ENCODE data around the gene CNTNAP4. TPM values are rescaled to one million over a fixed set of nuclear protein-coding genes. Genes with fewer than 3 reads are reported as not detected.

CNTNAP4 gene
- polyA plus RNA-seq, 1 donor from 2014 or later = 75.8 TPM

GRCh38 chr16:76346210-76346609 lies 69.0 kb downstream of the CNTNAP4 start:
- no peaks in the 10 kb centered on the region for H3F3A ChIP-seq (ENCODE audit: insufficient read depth, low read length, poor library complexity, severe bottlenecking)

GRCh38 chr16:76351441-76351840 lies 74.2 kb downstream of the CNTNAP4 start:
- no peaks in the 10 kb centered on the region for H3K9me3 ChIP-seq (ENCODE audit: low read length)
- no peaks in the 10 kb centered on the region for H4K20me1 ChIP-seq (ENCODE audit: insufficient read depth)
- H3K27ac ChIP-seq (ENCODE audit: low read length) = no peak overlapping the region
- no peak overlapping the region for H3K4me2 ChIP-seq (ENCODE audit: low read length)
- H2AFZ ChIP-seq (ENCODE audit: low read depth, low read length) = no peak overlapping the region
- no peak overlapping the region for H3K9ac ChIP-seq (ENCODE audit: low read length)
- no peaks in the 10 kb centered on the region for H3F3A ChIP-seq (ENCODE audit: insufficient read depth, low read length, poor library complexity, severe bottlenecking)
- H3K79me2 ChIP-seq (replicated peaks; ENCODE audit: insufficient read depth, low read length) = no peaks in the 10 kb centered on the region
- no peaks in the 10 kb centered on the region for H3K27me3 ChIP-seq (ENCODE audit: insufficient read depth, low read depth, low read length)
- no peak overlapping the region for H3K4me3 ChIP-seq (ENCODE audit: low read length)
- no peaks in the 10 kb centered on the region for H3K9me2 ChIP-seq (ENCODE audit: insufficient read depth, low read length)
- H3K36me3 ChIP-seq (ENCODE audit: insufficient read depth, low read length) = no peaks in the 10 kb centered on the region
- no peak for TF ChIP-seq REST (IDR thresholded peaks at IDR 0.05; ENCODE audit: borderline replicate concordance)
- TF ChIP-seq EP300 (conservative IDR thresholded peaks at IDR 0.05; ENCODE audit: poor library complexity, severe bottlenecking) = no peak
- no peak for TF ChIP-seq RAD21 (conservative IDR thresholded peaks at IDR 0.05)
- no peak for TF ChIP-seq TAF1 (IDR thresholded peaks at IDR 0.05; ENCODE audit: low read depth)
- no peak for TF ChIP-seq MXI1 (conservative IDR thresholded peaks at IDR 0.05; ENCODE audit: poor library complexity, severe bottlenecking)
- TF ChIP-seq EZH2 (IDR thresholded peaks at IDR 0.05; ENCODE audit: borderline replicate concordance, insufficient read depth, low read length, poor library complexity, severe bottlenecking) = no peak
- TF ChIP-seq POLR2AphosphoS5 (IDR thresholded peaks at IDR 0.05) = no peak

More at GRCh38 chr16:76346210-76346609, 69.0 kb downstream of the CNTNAP4 start:
- Histone ChIP-seq H3K27me3 (ENCODE audit: insufficient read depth, low read depth, low read length) (no peaks in the 10 kb centered on the region), H3K9me3 (ENCODE audit: low read length) (no peaks in the 10 kb centered on the region), H3K79me2 (replicated peaks; ENCODE audit: insufficient read depth, low read length) (no peaks in the 10 kb centered on the region), H3K9me2 (ENCODE audit: insufficient read depth, low read length) (no peaks in the 10 kb centered on the region), H4K20me1 (ENCODE audit: insufficient read depth) (no peaks in the 10 kb centered on the region), H3K36me3 (ENCODE audit: insufficient read depth, low read length) (no peaks in the 10 kb centered on the region), H2AFZ (ENCODE audit: low read depth, low read length) (no peak overlapping the region), H3K4me2 (ENCODE audit: low read length) (no peak overlapping the region), H3K27ac (ENCODE audit: low read length) (no peak overlapping the region), H3K9ac (ENCODE audit: low read length) (no peak overlapping the region), H3K4me3 (ENCODE audit: low read length) (no peak overlapping the region)
- TF ChIP-seq POLR2AphosphoS5 (IDR thresholded peaks at IDR 0.05) (no peak), TAF1 (IDR thresholded peaks at IDR 0.05; ENCODE audit: low read depth) (no peak), SMC3 (conservative IDR thresholded peaks at IDR 0.05; ENCODE audit: poor library complexity) (no peak), RAD21 (conservative IDR thresholded peaks at IDR 0.05) (no peak), EP300 (conservative IDR thresholded peaks at IDR 0.05; ENCODE audit: poor library complexity, severe bottlenecking) (no peak), CTCF (IDR thresholded peaks at IDR 0.05; ENCODE audit: poor library complexity, severe bottlenecking) (no peak), MXI1 (conservative IDR thresholded peaks at IDR 0.05; ENCODE audit: poor library complexity, severe bottlenecking) (no peak), EZH2 (IDR thresholded peaks at IDR 0.05; ENCODE audit: borderline replicate concordance, insufficient read depth, low read length, poor library complexity, severe bottlenecking) (no peak), REST (IDR thresholded peaks at IDR 0.05; ENCODE audit: borderline replicate concordance) (no peak)

All from neural cell (in vitro differentiated cells).